22Rv1 (cell line): Measurements from ENCODE around the gene SLC26A6.

Experiments
- CTCF ChIP-seq: fragments of 450-650 bp; IDR thresholded peaks from 2 replicates; pipeline ENCODE4 v1.5.1; 2017; ENCODE audit warnings: mild to moderate bottlenecking
- ZFX ChIP-seq: fragments of 450-650 bp; IDR thresholded peaks from 2 replicates; pipeline ENCODE4 v1.6.1; 2017; ENCODE audit warnings: antibody characterized with exemption, borderline replicate concordance

GRCh38 chr3:48592519-48593087, 42.7 kb downstream of the SLC26A6 start:
- TF ChIP-seq CTCF (no peak), ZFX (no peak)
